HG03575 (cell line): ENCODE data around the gene PLAAT4.

Experiments used
- ATAC-seq: cut with Tn5 transposase; IDR thresholded peaks from one replicate; pipeline ENCODE4 v1.9.1; 2021; ENCODE audit not compliant: unreplicated experiment, insufficient number of reproducible peaks, low FRiP score; ENCODE audit errors: extremely low read depth

PLAAT4 gene

DNA sequence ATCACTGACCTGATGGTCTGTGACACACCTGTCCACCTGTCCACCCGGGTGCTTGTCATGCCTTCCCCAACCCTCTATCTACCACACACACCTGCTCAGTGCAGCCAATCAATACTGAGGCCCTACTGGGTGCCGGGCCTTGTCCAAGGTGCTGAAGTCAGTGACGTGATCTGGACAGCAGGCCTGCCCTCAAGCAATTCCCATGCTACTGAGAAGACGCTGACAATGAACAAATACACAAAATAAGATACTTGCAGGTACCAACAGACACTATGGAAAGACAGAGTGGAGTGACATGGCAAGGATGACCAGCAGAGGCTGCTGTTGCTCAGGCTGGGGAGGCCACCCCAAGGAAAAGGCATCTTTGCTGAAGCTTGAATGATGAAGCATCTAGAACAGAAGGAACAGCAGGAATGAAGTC, 56.4 kb downstream of the PLAAT4 start:
- ATAC-seq = no peak

GRCh38 chr11:63595296-63595695, 58.7 kb downstream of the PLAAT4 start:
- ATAC-seq = no peak
